Adrenal gland (tissue), 12 donors: ENCODE data around the gene SLAMF7. TPM values are rescaled to one million over a fixed set of nuclear protein-coding genes. Genes with fewer than 3 reads are reported as not detected.

ENCODE experiments used
- DNase-seq, 7 donors: peaks; one replicate each; pipeline ENCODE4 v3.0.0-alpha.2; 2019 to 2020
- H3K27ac ChIP-seq, 5 donors: fragments of 200-600 bp; sonication (generic) in 4 of 5; 1 replicate in 3 of 5; 2 replicates in 2 of 5; pipeline versions ENCODE4 v1.5.1 to v1.8.0; 2016 to 2020; ENCODE audit warnings: mild to moderate bottlenecking in 1 of 5
- H3K27me3 ChIP-seq: fragments of 200-600 bp; 2 replicates; pipeline ENCODE4 v1.8.0; 2021
- H3K36me3 ChIP-seq, 2 donors: fragments of 200-600 bp; replicated peaks in 1 of 2; 1 replicate in 1 of 2; 2 replicates in 1 of 2; pipeline versions ENCODE4 v1.5.1 to v1.8.0; 2018 to 2022
- H3K4me1 ChIP-seq, 2 donors: fragments of 200-600 bp; replicated peaks in 1 of 2; 1 replicate in 1 of 2; 2 replicates in 1 of 2; pipeline versions ENCODE4 v1.5.1 to v1.8.0; 2018 to 2021
- H3K4me3 ChIP-seq, 4 donors: fragments of 200-600 bp; sonication (generic) in 3 of 4; one replicate each; pipeline ENCODE4 v1.5.1; 2016 to 2018
- H3K9me3 ChIP-seq, 3 donors: fragments of 200-600 bp; sonication (generic) in 1 of 3; replicated peaks in 1 of 3; 1 replicate in 2 of 3; 2 replicates in 1 of 3; pipeline versions ENCODE4 v1.5.1 to v1.8.0; 2016 to 2021
- CTCF ChIP-seq, 6 experiments: fragments of 450-650 bp in 4 of 6; fragments of 200-600 bp in 2 of 6; sonication (generic) in 1 of 6; IDR thresholded peaks; 1 replicate in 5 of 6; 2 replicates in 1 of 6; pipeline versions ENCODE4 v1.5.1 to v1.8.0; 2016 to 2021; ENCODE audit warnings: antibody characterized with exemption in 6 of 6, mild to moderate bottlenecking in 2 of 6, moderate library complexity in 1 of 6
- POLR2A ChIP-seq, 2 donors: fragments of 450-650 bp; IDR thresholded peaks; one replicate each; pipeline ENCODE4 v1.6.1; 2017; ENCODE audit warnings: antibody characterized with exemption in 2 of 2, mild to moderate bottlenecking in 2 of 2, moderate library complexity in 1 of 2
- WGBS, 4 donors: extraction: QIAGEN DNeasy Blood & Tissue Kit in 2 of 4; methylation state at CpG; one replicate each; pipeline versions ENCODE4 v1.1.5 to v1.1.7; 2013 to 2017; 5-methylcytosine and 5-hydroxymethylcytosine counted together
- intact Hi-C, 2 donors: fragments of 100-400 bp; cut with DNase I; formaldehyde crosslinking; loops; one replicate each; pipeline versions ENCODE4 v1.14.1 to v1.15.0; 2022 to 2023
- polyA plus RNA-seq, 3 donors: library from polyadenylated mRNA; stranded (reverse); fragments of 200-250 nt in 2 of 3; fragments of 350-450 nt in 1 of 3; fragmentation: Illumina TruSeq in 1 of 3; extraction: RNeasy Lipid Tissue Mini Kit (QIAGEN cat#74804) in 1 of 3; gene quantifications; one replicate each; pipeline ENCODE4 v1.2.3, GENCODE V29; 2013 to 2014
- total RNA-seq, 9 donors: library from RNA; depleted of rRNA in 4 of 9; stranded (reverse); fragments of >200 nt in 4 of 9; fragments of 120-200 nt in 1 of 9; fragmentation: NEBNext Ultra II Directional in 1 of 9; extraction: Animal tissue kit (Norgen Biotek cat#: 25700) in 1 of 9; gene quantifications; one replicate each; pipeline versions ENCODE4 v1.1.0 to v1.2.4, GENCODE V29; 2013 to 2023
- donor health status: healthy with polysubstance abuse.
- donor health status: Bipolar disorder and iron deficiency.
- donor health status: DM: yes; HTN: yes; CAD: no.
- donor health status: DM: no; HTN: no; CAD: no.
- donor health status: DM: no; HTN: no; CAD: no.
- donor health status: DM: yes; HTN: yes; CAD: no.

Gene SLAMF7
- total and polyA plus RNA-seq, 12 donors = 0.26 to 3.1 (median 0.85) TPM; not detected in 2

GRCh38 chr1:160776178-160776577 is 37.1 kb downstream of the SLAMF7 start:
- Histone ChIP-seq H3K4me3 (no peak overlapping the region), H3K9me3 (no peaks in the 10 kb centered on the region), H3K27me3 (no peaks in the 10 kb centered on the region), H3K36me3 (no peaks in the 10 kb centered on the region), H3K27ac (no peak overlapping the region), H3K4me1 (no peaks in the 10 kb centered on the region)
- 89 to 100% (median 100%) methylated on average over 1 of the region's 1 CpG for WGBS, 4 donors
- intact Hi-C loops = no loop called here
- no peak for DNase-seq
- TF ChIP-seq CTCF (IDR thresholded peaks at IDR 0.05) = no peak
- TF ChIP-seq POLR2A (IDR thresholded peaks at IDR 0.05) = no peak

DNA sequence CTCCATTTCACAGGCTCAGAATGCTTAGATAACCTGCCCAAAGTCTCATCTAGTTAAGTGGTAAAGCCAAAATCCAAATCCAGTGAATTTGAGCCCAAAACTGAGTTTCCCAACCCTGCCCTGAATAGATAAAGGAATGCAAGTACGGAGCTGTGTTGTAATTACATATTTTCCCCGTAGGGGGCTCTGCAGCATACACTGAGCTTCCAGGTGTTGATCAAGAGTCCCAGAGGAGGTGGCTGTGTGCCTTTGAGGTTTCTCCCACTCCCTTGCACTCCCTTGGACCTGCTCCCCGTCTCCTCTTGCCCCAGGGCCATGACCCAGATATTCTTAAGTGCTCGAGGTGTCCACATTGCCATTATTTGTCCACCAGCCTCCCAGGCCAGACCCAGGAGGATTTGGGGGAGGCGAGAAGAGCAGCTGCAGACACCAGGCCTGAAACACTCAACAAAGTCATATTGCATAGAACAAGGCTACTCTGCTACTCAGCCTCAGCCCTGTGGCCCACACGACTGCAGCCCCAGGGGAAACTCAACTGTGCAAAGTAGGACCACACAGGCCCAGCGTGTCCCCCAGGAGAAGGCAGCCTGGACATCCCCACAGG is 38.5 kb downstream of the SLAMF7 start:
- intact Hi-C loops = no loop called here
- no peaks in the 10 kb centered on the region for H3K4me1 ChIP-seq
- H3K36me3 ChIP-seq = no peaks in the 10 kb centered on the region
- H3K9me3 ChIP-seq = no peaks in the 10 kb centered on the region
- peak in 1 of 7 donors; percentile 45 for DNase-seq
- no peaks in the 10 kb centered on the region for H3K27me3 ChIP-seq
- 64 to 70% (median 65%) methylated on average over 7 of the region's 7 CpGs for WGBS, 4 donors
- H3K4me3 ChIP-seq = no peak overlapping the region
- H3K27ac ChIP-seq = no peak overlapping the region
- TF ChIP-seq POLR2A (IDR thresholded peaks at IDR 0.05) (no peak), CTCF (IDR thresholded peaks at IDR 0.05) (peak in 4 of 6 experiments; percentile 26 to 31 (median 30))

DNA sequence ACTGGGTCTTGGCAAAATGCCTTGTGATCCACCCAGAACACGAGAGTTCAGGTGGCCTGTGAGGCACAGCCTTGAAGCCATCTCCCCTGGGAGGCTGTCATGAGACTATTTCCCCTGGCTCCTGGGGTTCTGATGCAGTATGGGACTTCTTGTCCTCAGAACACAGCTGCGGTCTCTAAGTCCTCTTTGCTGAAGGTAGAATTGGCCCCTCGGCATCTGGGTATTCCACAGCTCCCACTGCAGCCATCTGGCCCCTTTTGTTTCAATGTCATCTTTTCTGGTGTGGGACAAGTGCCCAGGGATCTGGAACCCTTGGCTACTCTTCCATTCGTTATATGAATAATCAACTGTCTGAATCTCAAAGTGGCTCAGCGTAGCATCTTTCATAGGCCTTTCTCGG is 39.9 kb downstream of the SLAMF7 start:
- H3K4me1 ChIP-seq = no peaks in the 10 kb centered on the region
- no peaks in the 10 kb centered on the region for H3K27me3 ChIP-seq
- no peak overlapping the region for H3K4me3 ChIP-seq
- H3K36me3 ChIP-seq = no peaks in the 10 kb centered on the region
- WGBS, 4 donors = 80 to 87% (median 84%) methylated on average over 6 of the region's 6 CpGs
- no peak for DNase-seq
- H3K9me3 ChIP-seq = no peaks in the 10 kb centered on the region
- TF ChIP-seq POLR2A (IDR thresholded peaks at IDR 0.05) (no peak), CTCF (IDR thresholded peaks at IDR 0.05) (no peak)
- no peak overlapping the region for H3K27ac ChIP-seq
- intact Hi-C loops = no loop called here

GRCh38 chr1:160779626-160780397 is 40.8 kb downstream of the SLAMF7 start:
- no peak overlapping the region for H3K4me3 ChIP-seq
- no peak overlapping the region for H3K27ac ChIP-seq
- DNase-seq = no peak
- 89 to 94% (median 92%) methylated on average over 7 to 18 of the region's 18 CpGs for WGBS, 4 donors
- H3K4me1 ChIP-seq = no peaks in the 10 kb centered on the region
- no peaks in the 10 kb centered on the region for H3K9me3 ChIP-seq
- no peak for TF ChIP-seq POLR2A (IDR thresholded peaks at IDR 0.05)
- peak in 1 of 6 experiments; percentile 15 for TF ChIP-seq CTCF (IDR thresholded peaks at IDR 0.05)
- intact Hi-C loops = no loop called here
- H3K36me3 ChIP-seq = no peaks in the 10 kb centered on the region
- no peaks in the 10 kb centered on the region for H3K27me3 ChIP-seq
